Limb (tissue), 2 donors: ENCODE results near the gene OLFM3.

ENCODE experiments used
- DNase-seq, 2 donors: peaks; one replicate each; pipeline ENCODE4 v3.0.0-alpha.2; 2016; ENCODE audit errors: extremely low spot score in 2 of 2

Gene OLFM3

GRCh38 chr1:101996825-101997465 is at the start of gene OLFM3:
Gene OLFM3 (minus strand): TSS chr1:101996926.
- peak; percentile 73 to 80 for DNase-seq

GRCh38 chr1:102045752-102046151 is 49.0 kb upstream of the OLFM3 start:
- DNase-seq, result no peak

- DNase-seq, result no peak
Measured at GRCh38 chr1:102032534-102032933, 35.8 kb upstream of the OLFM3 start.

- DNase-seq, result no peak
Measured at GRCh38 chr1:102019530-102019929, 22.8 kb upstream of the OLFM3 start.

- DNase-seq, result no peak
Measured at GRCh38 chr1:102015728-102016127, 19.0 kb upstream of the OLFM3 start.

- DNase-seq, result no peak
Measured at GRCh38 chr1:102002057-102002456, 5.3 kb upstream of the OLFM3 start.

GRCh38 chr1:101995984-101996745 is 561 bp downstream of the OLFM3 start:
- peak in 1 of 2 donors; percentile 28 for DNase-seq

- DNase-seq, result no peak
Measured at GRCh38 chr1:101993710-101994109, 3.0 kb downstream of the OLFM3 start.

- DNase-seq, result no peak
Measured at GRCh38 chr1:101992821-101993575, 3.7 kb downstream of the OLFM3 start.

- DNase-seq, result no peak
Measured at GRCh38 chr1:101980974-101981373, 15.8 kb downstream of the OLFM3 start.

GRCh38 chr1:101977266-101977665 is 19.5 kb downstream of the OLFM3 start:
- DNase-seq, result no peak

- DNase-seq, result no peak
Measured at GRCh38 chr1:101976161-101976560, 20.6 kb downstream of the OLFM3 start.

GRCh38 chr1:101975371-101975770 is 21.4 kb downstream of the OLFM3 start:
- no peak for DNase-seq

GRCh38 chr1:101974599-101975274 is 22.0 kb downstream of the OLFM3 start:
- DNase-seq, result no peak

GRCh38 chr1:101971304-101971703 is 25.4 kb downstream of the OLFM3 start:
- DNase-seq, result no peak

- no peak for DNase-seq
Measured at GRCh38 chr1:101967871-101968270, 28.9 kb downstream of the OLFM3 start.

- peak in 1 of 2 donors; percentile 10 for DNase-seq
Measured at GRCh38 chr1:101965341-101965740, 31.4 kb downstream of the OLFM3 start.

- DNase-seq, result no peak
Measured at GRCh38 chr1:101964708-101965107, 32.0 kb downstream of the OLFM3 start.

- DNase-seq, result no peak
Measured at GRCh38 chr1:101960142-101960541, 36.6 kb downstream of the OLFM3 start.

GRCh38 chr1:101959456-101959855 is 37.3 kb downstream of the OLFM3 start:
- no peak for DNase-seq

GRCh38 chr1:101957771-101958170 is 39.0 kb downstream of the OLFM3 start:
- DNase-seq, result no peak

- DNase-seq, result no peak
Measured at GRCh38 chr1:101953623-101954022, 43.1 kb downstream of the OLFM3 start.
